ENCODE measurements around the gene TTC21A.
"Not testable (repeated sequence)": the region's sequence is repeated elsewhere in the genome, so short reads cannot be mapped to it uniquely, and the experiment has no call there.

The TTC21A gene

DNA sequence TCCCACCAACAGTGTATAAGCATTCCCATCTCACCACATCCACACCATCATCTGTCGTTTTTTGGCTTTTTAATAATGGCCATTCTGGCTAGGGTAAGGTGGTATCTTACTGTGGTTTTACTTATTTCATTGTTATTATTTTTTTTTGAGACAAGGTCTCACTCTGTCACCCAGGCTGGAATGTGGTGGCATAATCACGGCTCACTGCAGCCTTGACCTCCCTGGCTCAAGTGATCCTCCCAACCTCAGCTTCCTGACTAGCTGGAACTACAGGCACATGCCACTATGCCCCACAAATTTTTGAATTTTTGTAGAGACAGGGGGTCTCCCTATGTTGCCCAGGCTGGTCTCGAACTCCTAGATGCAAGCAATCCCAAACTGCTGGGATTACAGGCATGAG, 56.9 kb downstream of the TTC21A start:
- 0 out of 2 replicates have a peak, but pooled peaks cover 4% of the 10 kb centered on the region for H3K9me3 ChIP-seq (ENCODE audit: insufficient read depth, low read depth, low read length)

DNA sequence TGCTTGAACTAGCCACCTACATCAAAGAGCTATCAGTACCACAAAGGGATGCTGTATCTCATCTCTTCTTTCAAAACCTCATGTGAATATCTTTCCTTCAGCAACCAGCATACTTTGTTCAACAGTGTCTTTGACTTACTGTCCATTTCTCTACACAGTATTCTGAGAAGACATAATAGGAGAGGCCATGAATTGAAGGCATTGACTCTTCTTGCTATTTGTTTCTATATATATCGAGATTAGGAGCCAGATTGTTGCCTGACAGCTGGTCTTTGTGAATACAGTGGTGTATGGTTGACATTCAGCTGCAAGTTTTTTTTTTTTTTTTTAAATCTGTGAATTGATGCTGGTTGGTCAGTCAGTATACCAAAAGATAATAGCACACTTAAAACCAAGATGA, 58.0 kb downstream of the TTC21A start:
- H3K27ac ChIP-seq (ENCODE audit: low read depth, low read length), result no peak overlapping the region
- 73% methylated on average over 1 of the region's 1 CpG for WGBS

More for the DNA sequence above, 56.9 kb downstream of the TTC21A start:
- H3K27ac ChIP-seq (ENCODE audit: low read depth, low read length), result no peak overlapping the region
- H3K4me3 ChIP-seq (ENCODE audit: low read length), result no peak overlapping the region
- H3K9ac ChIP-seq (ENCODE audit: low read depth, low read length), result no peak overlapping the region
- H3K27me3 ChIP-seq (ENCODE audit: insufficient read depth, low read length), result no peaks in the 10 kb centered on the region
- 92% methylated on average over 2 of the region's 3 CpGs for WGBS
- H3K4me1 ChIP-seq (ENCODE audit: insufficient read depth, low read length), result peaks cover 8% of the 10 kb centered on the region; the same call in 1 of the 2 replicates
- no peaks in the 10 kb centered on the region for H3K36me3 ChIP-seq (ENCODE audit: insufficient read depth, low read length)

DNA sequence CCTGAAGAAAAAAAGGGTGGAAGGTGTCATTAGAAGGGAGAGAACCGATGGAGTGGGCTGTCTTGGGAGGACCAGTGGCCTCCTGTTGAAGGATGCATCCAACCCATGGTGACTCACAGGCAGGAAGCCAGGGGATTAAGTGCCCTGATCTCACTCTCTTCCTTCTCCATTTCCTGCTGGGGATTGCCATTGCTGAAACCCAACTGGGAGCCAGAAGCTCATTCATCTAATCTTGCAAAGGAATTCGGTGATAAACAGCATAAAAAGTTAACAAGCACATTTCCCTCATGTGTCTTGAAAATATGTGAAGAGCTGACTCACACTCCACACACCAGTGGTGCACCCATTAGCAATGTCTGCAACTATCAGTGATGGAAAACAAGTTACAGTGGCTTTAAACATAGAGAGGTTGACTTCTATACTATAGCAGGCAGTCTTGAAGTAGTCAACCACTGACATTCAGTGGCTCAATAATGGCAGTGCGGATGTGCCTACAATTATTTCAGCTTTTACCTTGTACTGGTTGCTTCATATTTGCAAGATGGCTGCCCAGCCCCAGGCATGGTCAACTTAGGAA, 58.7 kb downstream of the TTC21A start:
- Histone ChIP-seq H3K9me3 (ENCODE audit: insufficient read depth, low read depth, low read length) (0 out of 2 replicates have a peak, but pooled peaks cover 4% of the 10 kb centered on the region), H3K27me3 (ENCODE audit: insufficient read depth, low read length) (no peaks in the 10 kb centered on the region), H3K27ac (ENCODE audit: low read depth, low read length) (no peak overlapping the region), H3K4me1 (ENCODE audit: insufficient read depth, low read length) (peaks cover 13% of the 10 kb centered on the region; the same call in 1 of the 2 replicates), H3K4me3 (ENCODE audit: low read length) (no peak overlapping the region), H3K9ac (ENCODE audit: low read depth, low read length) (no peak overlapping the region), H3K36me3 (ENCODE audit: insufficient read depth, low read length) (no peaks in the 10 kb centered on the region)
- WGBS, result 61% methylated on average over 3 of the region's 3 CpGs

More for the DNA sequence above, 58.0 kb downstream of the TTC21A start:
- no peaks in the 10 kb centered on the region for H3K27me3 ChIP-seq (ENCODE audit: insufficient read depth, low read length)
- no peak overlapping the region for H3K9ac ChIP-seq (ENCODE audit: low read depth, low read length)
- H3K4me1 ChIP-seq (ENCODE audit: insufficient read depth, low read length), result peaks cover 11% of the 10 kb centered on the region; the same call in 1 of the 2 replicates
- no peak overlapping the region for H3K4me3 ChIP-seq (ENCODE audit: low read length)
- H3K9me3 ChIP-seq (ENCODE audit: insufficient read depth, low read depth, low read length), result 0 out of 2 replicates have a peak, but pooled peaks cover 4% of the 10 kb centered on the region
- H3K36me3 ChIP-seq (ENCODE audit: insufficient read depth, low read length), result no peaks in the 10 kb centered on the region

DNA sequence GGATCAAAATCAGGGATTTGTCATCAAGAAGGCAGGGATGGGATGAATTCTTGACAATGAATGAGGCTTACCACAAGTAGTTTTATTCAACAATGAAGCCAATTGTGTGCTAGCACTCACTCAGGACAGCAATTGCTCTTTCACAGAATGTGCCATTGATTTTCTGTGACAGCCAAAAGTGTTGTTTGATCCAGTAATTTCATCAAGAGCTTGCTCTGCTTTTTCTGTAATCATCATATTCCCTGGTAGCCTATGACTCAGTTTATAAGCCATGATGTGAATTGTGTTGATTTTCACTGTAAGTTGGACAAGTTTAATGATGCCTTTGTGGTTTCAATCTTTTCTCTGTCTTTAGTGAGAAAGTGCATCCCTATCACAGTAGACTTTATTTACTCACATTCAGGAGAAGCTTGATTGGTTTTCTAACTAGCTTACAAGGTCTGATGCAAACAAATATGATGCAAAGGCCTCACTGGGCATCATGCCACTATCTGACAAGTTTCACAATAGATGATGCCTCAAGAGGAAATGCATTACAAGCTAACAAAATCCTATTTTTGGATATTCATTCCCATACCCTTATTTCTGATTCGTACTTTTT, 59.6 kb downstream of the TTC21A start:
- H3K4me3 ChIP-seq (ENCODE audit: low read length), result no peak overlapping the region
- no peaks in the 10 kb centered on the region for H3K27me3 ChIP-seq (ENCODE audit: insufficient read depth, low read length)
- H3K4me1 ChIP-seq (ENCODE audit: insufficient read depth, low read length), result peaks cover 13% of the 10 kb centered on the region; the same call in 1 of the 2 replicates
- 92% methylated on average over 1 of the region's 1 CpG for WGBS
- H3K27ac ChIP-seq (ENCODE audit: low read depth, low read length), result no peak overlapping the region
- no peak overlapping the region for H3K9ac ChIP-seq (ENCODE audit: low read depth, low read length)
- H3K36me3 ChIP-seq (ENCODE audit: insufficient read depth, low read length), result no peaks in the 10 kb centered on the region
- 0 out of 2 replicates have a peak, but pooled peaks cover 4% of the 10 kb centered on the region for H3K9me3 ChIP-seq (ENCODE audit: insufficient read depth, low read depth, low read length)

DNA sequence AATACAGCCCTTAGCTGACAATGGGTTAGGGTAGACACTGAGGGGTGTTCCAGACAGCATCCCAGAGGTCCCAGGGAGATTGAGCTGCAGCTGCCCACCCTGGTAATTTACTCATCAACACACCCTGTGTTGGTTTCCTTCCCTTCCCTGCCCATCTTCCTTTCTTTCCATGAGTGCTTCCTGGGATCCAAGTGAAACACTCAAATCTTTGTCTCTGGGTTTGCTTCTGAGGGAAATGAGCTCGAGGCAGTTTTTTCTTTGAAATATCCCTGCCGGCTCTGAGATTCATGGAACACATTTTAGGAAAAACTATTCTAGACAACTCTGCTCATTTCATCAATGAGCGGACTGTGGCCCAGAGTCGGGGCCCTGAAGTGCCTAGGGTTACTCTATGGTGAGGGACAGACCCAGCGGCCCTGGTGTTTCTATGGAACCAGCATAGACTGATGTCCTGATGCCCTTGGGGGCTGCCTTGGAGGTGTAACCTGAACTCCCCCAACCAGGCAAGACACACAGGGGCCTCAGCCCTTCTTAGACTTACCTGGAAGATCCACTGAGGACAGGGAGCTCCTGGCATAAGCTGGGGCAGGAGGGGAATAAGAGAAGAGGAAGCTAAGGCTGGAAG, 60.8 kb downstream of the TTC21A start:
- Histone ChIP-seq H3K9me3 (ENCODE audit: insufficient read depth, low read depth, low read length) (no peaks in the 10 kb centered on the region), H3K27me3 (ENCODE audit: insufficient read depth, low read length) (no peaks in the 10 kb centered on the region), H3K27ac (ENCODE audit: low read depth, low read length) (no peak overlapping the region), H3K36me3 (ENCODE audit: insufficient read depth, low read length) (no peaks in the 10 kb centered on the region), H3K9ac (ENCODE audit: low read depth, low read length) (no peak overlapping the region), H3K4me1 (ENCODE audit: insufficient read depth, low read length) (peaks cover 13% of the 10 kb centered on the region; the same call in 1 of the 2 replicates), H3K4me3 (ENCODE audit: low read length) (no peak overlapping the region)
- WGBS, result 88% methylated on average over 5 of the region's 5 CpGs

DNA sequence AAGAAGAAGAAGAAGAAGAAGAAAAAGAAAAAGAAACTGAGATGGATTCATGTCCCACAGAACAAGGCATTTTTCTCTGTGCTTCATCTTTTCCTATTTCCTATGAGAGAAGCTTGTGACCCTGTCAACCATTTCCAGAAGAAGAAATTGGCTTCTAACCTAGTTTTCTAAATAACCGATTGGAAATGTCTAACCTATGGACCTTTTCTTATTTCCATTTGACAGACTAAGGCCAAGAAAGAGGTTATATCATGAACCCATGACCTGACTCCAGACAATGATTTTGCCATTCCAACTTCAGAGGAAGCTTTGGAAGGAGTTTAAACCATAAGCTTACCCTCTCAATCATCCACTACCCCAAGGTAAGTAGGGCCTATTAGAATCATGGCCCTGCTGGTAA, 62.2 kb downstream of the TTC21A start:
- no peak overlapping the region for H3K9ac ChIP-seq (ENCODE audit: low read depth, low read length)
- H3K4me1 ChIP-seq (ENCODE audit: insufficient read depth, low read length), result peaks cover 13% of the 10 kb centered on the region; the same call in 1 of the 2 replicates
- H3K36me3 ChIP-seq (ENCODE audit: insufficient read depth, low read length), result no peaks in the 10 kb centered on the region
- WGBS, result 92% methylated on average over 1 of the region's 1 CpG
- H3K27ac ChIP-seq (ENCODE audit: low read depth, low read length), result no peak overlapping the region
- H3K4me3 ChIP-seq (ENCODE audit: low read length), result no peak overlapping the region
- no peaks in the 10 kb centered on the region for H3K27me3 ChIP-seq (ENCODE audit: insufficient read depth, low read length)
- no peaks in the 10 kb centered on the region for H3K9me3 ChIP-seq (ENCODE audit: insufficient read depth, low read depth, low read length)

DNA sequence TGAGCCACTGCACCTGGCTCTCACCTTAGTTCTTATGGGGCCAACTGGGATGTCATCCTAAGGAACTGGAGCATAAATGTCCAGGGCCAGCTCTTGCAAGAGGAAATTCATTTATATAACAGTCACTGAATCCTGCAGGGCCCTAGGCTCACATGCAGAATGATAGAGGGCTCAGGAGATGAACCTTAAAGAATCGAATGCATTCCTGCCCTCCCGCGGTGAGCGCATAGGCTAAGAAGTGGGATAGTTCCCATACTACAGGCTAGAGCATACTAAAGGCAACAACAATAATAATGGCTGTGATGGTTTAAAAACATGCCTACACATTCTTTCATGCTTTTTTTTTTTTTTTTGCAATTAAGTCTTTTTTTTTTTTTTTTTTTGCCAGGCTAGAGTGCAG, 63.0 kb downstream of the TTC21A start:
- Histone ChIP-seq H3K9me3 (ENCODE audit: insufficient read depth, low read depth, low read length) (no peaks in the 10 kb centered on the region), H3K4me3 (ENCODE audit: low read length) (no peak overlapping the region), H3K9ac (ENCODE audit: low read depth, low read length) (no peak overlapping the region), H3K4me1 (ENCODE audit: insufficient read depth, low read length) (peaks cover 13% of the 10 kb centered on the region; the same call in 1 of the 2 replicates), H3K36me3 (ENCODE audit: insufficient read depth, low read length) (no peaks in the 10 kb centered on the region), H3K27me3 (ENCODE audit: insufficient read depth, low read length) (no peaks in the 10 kb centered on the region), H3K27ac (ENCODE audit: low read depth, low read length) (no peak overlapping the region)
- WGBS, result 36% methylated on average over 4 of the region's 4 CpGs

DNA sequence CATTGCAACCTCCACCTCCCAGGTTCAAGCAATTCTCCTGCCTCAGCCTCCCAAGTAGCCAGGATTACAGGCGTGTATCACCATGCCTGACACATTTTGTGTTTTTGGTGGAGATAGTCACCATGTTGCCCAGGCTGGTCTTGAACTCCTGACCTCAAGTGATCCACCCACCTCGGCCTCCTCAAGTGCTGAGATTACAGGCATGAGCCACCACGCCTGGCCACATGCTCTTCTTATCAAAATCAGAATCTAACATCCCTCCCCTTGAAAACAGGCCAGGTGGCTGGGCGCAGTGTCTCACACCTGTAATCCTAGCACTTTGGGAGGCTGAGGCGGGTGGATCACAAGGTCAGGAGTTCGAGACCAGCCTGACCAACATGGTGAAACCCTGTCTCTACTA, 63.4 kb downstream of the TTC21A start:
- H3K4me1 ChIP-seq (ENCODE audit: insufficient read depth, low read length), result peaks cover 12% of the 10 kb centered on the region; the same call in 1 of the 2 replicates
- H3K9ac ChIP-seq (ENCODE audit: low read depth, low read length); H3K9me3 ChIP-seq (ENCODE audit: insufficient read depth, low read depth, low read length); H3K4me3 ChIP-seq (ENCODE audit: low read length); H3K27ac ChIP-seq (ENCODE audit: low read depth, low read length); H3K36me3 ChIP-seq (ENCODE audit: insufficient read depth, low read length); H3K27me3 ChIP-seq (ENCODE audit: insufficient read depth, low read length): not testable (repeated sequence)
- WGBS, result 92% methylated on average over 5 of the region's 6 CpGs

DNA sequence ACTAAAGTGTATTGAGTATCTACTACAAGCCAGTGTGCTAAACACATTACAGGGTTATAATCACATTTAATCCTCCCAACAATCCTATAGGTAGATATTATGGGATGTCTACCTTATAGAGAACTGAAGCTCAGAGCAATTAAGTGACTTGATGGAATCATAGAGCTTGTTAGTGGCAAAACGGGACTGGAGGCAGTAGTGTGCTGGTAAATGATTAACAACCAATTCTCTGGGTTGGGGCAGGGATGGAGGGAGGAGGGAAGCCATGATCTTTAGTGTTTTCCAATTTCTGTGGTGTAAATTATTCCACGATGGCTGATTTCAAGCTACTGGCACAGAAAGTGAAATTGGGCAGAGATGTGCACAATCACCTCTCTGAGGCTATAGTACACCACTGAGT, 64.4 kb downstream of the TTC21A start:
- no peaks in the 10 kb centered on the region for H3K36me3 ChIP-seq (ENCODE audit: insufficient read depth, low read length)
- H3K4me3 ChIP-seq (ENCODE audit: low read length), result no peak overlapping the region
- peaks cover 5% of the 10 kb centered on the region; the same call in 1 of the 2 replicates for H3K4me1 ChIP-seq (ENCODE audit: insufficient read depth, low read length)
- H3K9ac ChIP-seq (ENCODE audit: low read depth, low read length), result no peak overlapping the region
- 87% methylated on average over 2 of the region's 2 CpGs for WGBS
- H3K27me3 ChIP-seq (ENCODE audit: insufficient read depth, low read length), result no peaks in the 10 kb centered on the region
- no peak overlapping the region for H3K27ac ChIP-seq (ENCODE audit: low read depth, low read length)
- H3K9me3 ChIP-seq (ENCODE audit: insufficient read depth, low read depth, low read length), result no peaks in the 10 kb centered on the region

DNA sequence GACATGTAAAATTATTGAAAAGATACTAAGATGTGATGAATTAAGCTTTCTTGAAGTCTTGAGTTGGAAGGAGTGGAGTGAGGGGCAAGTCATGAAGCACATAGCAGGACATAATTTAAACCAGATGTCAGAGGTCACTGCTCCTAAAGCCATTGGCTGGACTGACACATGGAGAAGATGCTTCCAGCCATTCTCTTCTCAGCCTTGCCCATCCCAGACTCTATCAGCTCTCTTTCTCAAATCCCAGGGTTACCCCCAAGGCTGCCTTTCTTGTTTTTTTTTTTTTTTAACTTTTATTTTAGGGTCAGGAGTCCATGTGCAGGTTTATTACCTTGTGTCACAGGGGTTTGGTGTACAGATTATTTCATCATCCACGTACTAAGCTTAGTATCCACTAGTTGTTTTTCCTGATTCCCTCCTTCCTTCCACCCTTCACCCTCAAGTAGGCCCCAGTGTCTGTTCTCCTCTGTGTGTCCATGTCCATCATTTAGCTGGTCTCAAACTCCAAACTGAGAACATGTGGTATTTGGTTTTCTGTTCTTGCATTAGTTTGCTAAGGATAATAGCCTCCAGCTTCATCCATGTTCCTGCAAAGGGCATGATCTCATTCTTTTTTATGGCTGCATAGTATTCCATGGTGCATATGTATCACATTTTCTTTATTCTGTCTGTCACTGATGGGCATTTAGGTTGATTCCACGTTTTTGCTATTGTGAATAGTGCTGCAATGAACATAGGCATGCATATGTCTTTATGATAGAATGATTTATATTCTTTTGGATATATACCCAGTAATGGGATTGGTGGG, 66.0 kb downstream of the TTC21A start:
- 90% methylated on average over 2 of the region's 2 CpGs for WGBS
- Histone ChIP-seq H3K4me1 (ENCODE audit: insufficient read depth, low read length) (peaks cover 15% of the 10 kb centered on the region), H3K9ac (ENCODE audit: low read depth, low read length) (no peak overlapping the region), H3K36me3 (ENCODE audit: insufficient read depth, low read length) (no peaks in the 10 kb centered on the region), H3K27ac (ENCODE audit: low read depth, low read length) (no peak overlapping the region), H3K9me3 (ENCODE audit: insufficient read depth, low read depth, low read length) (no peaks in the 10 kb centered on the region), H3K4me3 (ENCODE audit: low read length) (no peak overlapping the region), H3K27me3 (ENCODE audit: insufficient read depth, low read length) (no peaks in the 10 kb centered on the region)
